Transverse colon (tissue), 4 donors: ENCODE measurements around the gene PRRC2A.

ENCODE experiments used
- EP300 ChIP-seq: sonication (generic); formaldehyde crosslinking; IDR thresholded peaks from one replicate; pipeline ENCODE4 v1.6.1; 2017; ENCODE audit warnings: antibody characterized with exemption, low read depth
- POLR2A ChIP-seq: fragments of 450-650 bp; IDR thresholded peaks from one replicate; pipeline ENCODE4 v1.6.1; 2016; ENCODE audit warnings: antibody characterized with exemption, mild to moderate bottlenecking, moderate library complexity
- POLR2AphosphoS5 ChIP-seq, 3 donors: sonication (generic); formaldehyde crosslinking; IDR thresholded peaks; one replicate each; pipeline ENCODE4 v1.6.1; 2016; ENCODE audit warnings: antibody characterized with exemption in 3 of 3
- TF ChIP-seq, protein P1 (sequence below), 5 experiments: fragments of 200-600 bp in 3 of 5; fragments of 450-650 bp in 2 of 5; sonication (generic) in 3 of 5; IDR thresholded peaks; 1 replicate in 2 of 5; 2 replicates in 3 of 5; pipeline ENCODE4 v1.5.1; 2016 to 2017; ENCODE audit warnings: antibody characterized with exemption in 5 of 5, inconsistent platforms in 3 of 5, mild to moderate bottlenecking in 2 of 5, moderate library complexity in 1 of 5

DNA sequence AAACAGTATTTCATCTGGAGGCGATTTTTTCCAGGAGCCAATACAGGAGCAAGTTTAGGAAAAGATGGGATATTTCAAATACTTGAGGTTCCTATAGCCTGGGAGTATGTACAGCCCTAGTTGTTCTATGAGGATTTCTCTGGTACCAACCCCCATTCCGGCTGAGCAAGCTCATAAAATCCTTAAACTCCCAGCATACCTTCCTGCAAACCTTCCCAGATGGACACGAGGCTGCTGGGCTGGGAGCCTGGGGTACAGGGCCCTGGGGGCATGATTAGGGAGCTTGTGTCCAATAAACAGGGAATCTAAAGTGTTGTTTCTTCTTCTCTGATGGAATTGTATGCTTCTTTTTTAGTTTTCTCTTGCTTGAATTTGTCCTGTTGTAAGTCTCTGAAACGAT, 1.5 kb downstream of the PRRC2A start:
- TF ChIP-seq, protein P1, sequence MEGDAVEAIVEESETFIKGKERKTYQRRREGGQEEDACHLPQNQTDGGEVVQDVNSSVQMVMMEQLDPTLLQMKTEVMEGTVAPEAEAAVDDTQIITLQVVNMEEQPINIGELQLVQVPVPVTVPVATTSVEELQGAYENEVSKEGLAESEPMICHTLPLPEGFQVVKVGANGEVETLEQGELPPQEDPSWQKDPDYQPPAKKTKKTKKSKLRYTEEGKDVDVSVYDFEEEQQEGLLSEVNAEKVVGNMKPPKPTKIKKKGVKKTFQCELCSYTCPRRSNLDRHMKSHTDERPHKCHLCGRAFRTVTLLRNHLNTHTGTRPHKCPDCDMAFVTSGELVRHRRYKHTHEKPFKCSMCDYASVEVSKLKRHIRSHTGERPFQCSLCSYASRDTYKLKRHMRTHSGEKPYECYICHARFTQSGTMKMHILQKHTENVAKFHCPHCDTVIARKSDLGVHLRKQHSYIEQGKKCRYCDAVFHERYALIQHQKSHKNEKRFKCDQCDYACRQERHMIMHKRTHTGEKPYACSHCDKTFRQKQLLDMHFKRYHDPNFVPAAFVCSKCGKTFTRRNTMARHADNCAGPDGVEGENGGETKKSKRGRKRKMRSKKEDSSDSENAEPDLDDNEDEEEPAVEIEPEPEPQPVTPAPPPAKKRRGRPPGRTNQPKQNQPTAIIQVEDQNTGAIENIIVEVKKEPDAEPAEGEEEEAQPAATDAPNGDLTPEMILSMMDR (IDR thresholded peaks at IDR 0.05) = no peak
- TF ChIP-seq POLR2AphosphoS5 (IDR thresholded peaks at IDR 0.05) (no peak), POLR2A (no peak), EP300 (no peak)
